Neural progenitor cell (in vitro differentiated cells): ENCODE results near the gene P2RY12. TPM values are rescaled to one million over a fixed set of nuclear protein-coding genes. Genes with fewer than 3 reads are reported as not detected.

Source experiments
- DNase-seq: peaks from one replicate; pipeline ENCODE4 v3.0.0-alpha.2; 2016; ENCODE audit warnings: low spot score
- H2AFZ ChIP-seq: fragments of 200-600 bp; sonication (generic); replicated peaks from 2 replicates; pipeline ENCODE4 v1.6.1; 2016; ENCODE audit warnings: antibody characterized with exemption
- H3F3A ChIP-seq: fragments of 200-600 bp; sonication (generic); 2 replicates; pipeline ENCODE4 v1.6.1; 2016; ENCODE audit warnings: antibody characterized with exemption, low read depth
- H3K27ac ChIP-seq: fragments of 200-600 bp; sonication (generic); 2 replicates; pipeline ENCODE4 v1.5.1; 2016; ENCODE audit warnings: mild to moderate bottlenecking
- H3K27me3 ChIP-seq: fragments of 200-600 bp; sonication (generic); 2 replicates; pipeline ENCODE4 v1.6.1; 2016; ENCODE audit warnings: mild to moderate bottlenecking, moderate library complexity
- H3K36me3 ChIP-seq: fragments of 200-600 bp; sonication (generic); 2 replicates; pipeline ENCODE4 v1.5.1; 2016
- H3K4me1 ChIP-seq: fragments of 200-600 bp; sonication (generic); 2 replicates; pipeline ENCODE4 v1.6.1; 2016; ENCODE audit warnings: mixed run types
- H3K4me2 ChIP-seq: fragments of 200-600 bp; sonication (generic); 2 replicates; pipeline ENCODE4 v1.6.1; 2016
- H3K4me3 ChIP-seq: fragments of 200-600 bp; sonication (generic); 2 replicates; pipeline ENCODE4 v1.5.1; 2016
- H3K79me2 ChIP-seq: fragments of 200-600 bp; sonication (generic); 2 replicates; pipeline ENCODE4 v1.6.1; 2016; ENCODE audit warnings: low read depth
- H3K9ac ChIP-seq: fragments of 200-600 bp; sonication (generic); 2 replicates; pipeline ENCODE4 v1.6.1; 2016
- H3K9me3 ChIP-seq: fragments of 200-600 bp; sonication (generic); 2 replicates; pipeline ENCODE4 v1.5.1; 2016; ENCODE audit warnings: low read depth
- H4K20me1 ChIP-seq: fragments of 200-600 bp; sonication (generic); 2 replicates; pipeline ENCODE4 v1.6.1; 2016; ENCODE audit warnings: low read depth
- H3K27ac Mint-ChIP-seq: 3 replicates; pipeline ENCODE4 v1.8.0; 2021; ENCODE audit warnings: mixed read lengths
- H3K27me3 Mint-ChIP-seq: 2 replicates; pipeline ENCODE4 v1.8.0; 2022; ENCODE audit warnings: low read depth, mild to moderate bottlenecking, inconsistent platforms, moderate library complexity, mixed read lengths; ENCODE audit not compliant: insufficient read depth
- H3K36me3 Mint-ChIP-seq: 3 replicates; pipeline ENCODE4 v1.8.0; 2021; ENCODE audit warnings: mixed read lengths
- H3K4me1 Mint-ChIP-seq: 3 replicates; pipeline ENCODE4 v1.8.0; 2021; ENCODE audit warnings: mixed read lengths
- H3K4me3 Mint-ChIP-seq: 3 replicates; pipeline ENCODE4 v1.8.0; 2021; ENCODE audit warnings: mild to moderate bottlenecking, moderate library complexity, mixed read lengths
- H3K9me3 Mint-ChIP-seq: 3 replicates; pipeline ENCODE4 v1.8.0; 2020; ENCODE audit warnings: mixed read lengths
- EZH2 ChIP-seq: fragments of 200-600 bp; sonication (generic); IDR thresholded peaks from 2 replicates; pipeline ENCODE4 v1.6.1; 2017; ENCODE audit warnings: antibody characterized with exemption, mild to moderate bottlenecking, moderate library complexity
- EZH2phosphoT487 ChIP-seq: fragments of 200-600 bp; sonication (generic); IDR thresholded peaks from 2 replicates; pipeline ENCODE4 v1.6.1; 2017; ENCODE audit warnings: antibody characterized with exemption
- total RNA-seq: library from RNA; depleted of rRNA; stranded (reverse); fragments of >200 nt; gene quantifications from 2 replicates; pipeline ENCODE4 v1.2.3, GENCODE V29; 2015; ENCODE audit warnings: low replicate concordance
- TF ChIP-seq, protein P1 (sequence below): fragments of 200-600 bp; sonication (generic); IDR thresholded peaks from 2 replicates; pipeline ENCODE4 v1.5.1; 2017; ENCODE audit warnings: antibody characterized with exemption, mild to moderate bottlenecking

The P2RY12 gene
- total RNA-seq, 1 donor from 2014 or later, result not detected

DNA sequence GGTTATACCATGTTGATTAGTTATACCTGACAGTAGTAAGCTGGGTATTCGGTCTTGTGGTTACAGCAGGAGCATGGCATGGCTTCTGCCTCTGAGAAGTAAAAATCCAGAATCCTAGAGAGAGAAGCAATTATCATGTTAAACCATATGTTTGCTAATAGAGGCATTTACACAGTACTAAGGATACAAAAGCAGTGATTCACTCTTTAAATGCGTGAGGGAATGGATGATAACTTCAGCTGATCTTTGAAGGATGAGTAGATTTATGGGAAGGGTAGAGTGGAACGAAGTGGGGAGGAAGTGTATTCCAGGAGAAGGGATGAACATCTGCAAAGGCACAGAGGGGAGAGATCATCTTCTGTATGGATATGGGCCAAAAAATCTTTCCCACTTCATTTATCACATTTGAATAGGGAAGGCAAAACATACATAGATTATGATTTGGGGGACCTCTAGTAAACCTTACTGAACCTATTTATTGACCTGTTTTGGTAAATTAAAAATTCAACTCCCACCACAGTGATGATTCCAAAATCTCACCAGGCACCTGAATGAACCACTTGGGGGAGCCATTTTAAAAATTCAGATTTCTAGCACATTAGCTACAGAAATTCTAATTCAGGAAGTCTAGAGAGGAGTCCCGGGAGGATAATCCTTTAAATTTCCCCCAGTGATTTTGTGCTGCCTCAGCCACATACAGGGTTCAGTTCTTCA, 41.2 kb upstream of the P2RY12 start:
- H3K79me2 ChIP-seq, result no peaks in the 10 kb centered on the region
- H3K27me3 Mint-ChIP-seq, result no peaks in the 10 kb centered on the region
- H3K27me3 ChIP-seq, result no peaks in the 10 kb centered on the region
- peaks cover 3% of the 10 kb centered on the region for H3K9me3 Mint-ChIP-seq
- no peak overlapping the region for H3K4me2 ChIP-seq
- H3K4me3 Mint-ChIP-seq, result no peak overlapping the region
- H2AFZ ChIP-seq, result no peak overlapping the region
- no peaks in the 10 kb centered on the region for H3K36me3 ChIP-seq
- peak overlapping the region; percentile 19 for H3K27ac Mint-ChIP-seq
- H3K4me1 ChIP-seq, result no peaks in the 10 kb centered on the region
- no peaks in the 10 kb centered on the region for H4K20me1 ChIP-seq
- H3F3A ChIP-seq, result no peaks in the 10 kb centered on the region
- no peak for TF ChIP-seq EZH2
- TF ChIP-seq, protein P1, sequence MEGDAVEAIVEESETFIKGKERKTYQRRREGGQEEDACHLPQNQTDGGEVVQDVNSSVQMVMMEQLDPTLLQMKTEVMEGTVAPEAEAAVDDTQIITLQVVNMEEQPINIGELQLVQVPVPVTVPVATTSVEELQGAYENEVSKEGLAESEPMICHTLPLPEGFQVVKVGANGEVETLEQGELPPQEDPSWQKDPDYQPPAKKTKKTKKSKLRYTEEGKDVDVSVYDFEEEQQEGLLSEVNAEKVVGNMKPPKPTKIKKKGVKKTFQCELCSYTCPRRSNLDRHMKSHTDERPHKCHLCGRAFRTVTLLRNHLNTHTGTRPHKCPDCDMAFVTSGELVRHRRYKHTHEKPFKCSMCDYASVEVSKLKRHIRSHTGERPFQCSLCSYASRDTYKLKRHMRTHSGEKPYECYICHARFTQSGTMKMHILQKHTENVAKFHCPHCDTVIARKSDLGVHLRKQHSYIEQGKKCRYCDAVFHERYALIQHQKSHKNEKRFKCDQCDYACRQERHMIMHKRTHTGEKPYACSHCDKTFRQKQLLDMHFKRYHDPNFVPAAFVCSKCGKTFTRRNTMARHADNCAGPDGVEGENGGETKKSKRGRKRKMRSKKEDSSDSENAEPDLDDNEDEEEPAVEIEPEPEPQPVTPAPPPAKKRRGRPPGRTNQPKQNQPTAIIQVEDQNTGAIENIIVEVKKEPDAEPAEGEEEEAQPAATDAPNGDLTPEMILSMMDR, result peak; percentile 53
- no peak for TF ChIP-seq EZH2phosphoT487
- no peak overlapping the region for H3K27ac ChIP-seq
- DNase-seq, result no peak
- no peak overlapping the region for H3K9ac ChIP-seq
- H3K9me3 ChIP-seq, result no peaks in the 10 kb centered on the region
- no peak overlapping the region for H3K4me3 ChIP-seq
- H3K4me1 Mint-ChIP-seq, result peaks cover 4% of the 10 kb centered on the region
- peaks cover 6% of the 10 kb centered on the region for H3K36me3 Mint-ChIP-seq

DNA sequence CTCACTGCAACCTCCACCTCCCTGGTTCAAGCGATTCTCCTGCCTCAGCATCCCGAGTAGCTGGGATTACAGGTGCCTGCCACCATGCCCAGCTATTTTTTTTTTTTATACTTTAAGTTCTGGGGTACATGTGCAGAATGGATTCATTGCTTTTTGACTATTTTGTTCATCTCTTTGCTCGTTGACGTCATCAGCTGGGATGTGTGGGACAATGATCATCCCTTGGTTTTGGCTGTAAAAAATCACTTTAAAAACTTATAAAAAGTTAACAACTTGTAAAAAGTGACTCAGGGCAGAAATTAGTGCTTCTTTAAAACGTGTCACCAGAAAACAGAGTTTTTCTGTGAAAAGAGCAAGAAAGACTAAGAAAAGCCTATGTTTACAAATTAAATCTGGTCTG, 38.5 kb upstream of the P2RY12 start:
- Histone ChIP-seq H4K20me1 (no peaks in the 10 kb centered on the region), H3K27ac (no peak overlapping the region), H3F3A (no peaks in the 10 kb centered on the region), H3K4me1 (no peaks in the 10 kb centered on the region), H3K36me3 (peaks cover 3% of the 10 kb centered on the region), H3K9me3 (no peaks in the 10 kb centered on the region), H2AFZ (no peak overlapping the region), H3K79me2 (no peaks in the 10 kb centered on the region), H3K27me3 (no peaks in the 10 kb centered on the region), H3K4me2 (no peak overlapping the region), H3K9ac (no peak overlapping the region), H3K4me3 (no peak overlapping the region)
- peaks cover 2% of the 10 kb centered on the region for H3K4me1 Mint-ChIP-seq
- no peaks in the 10 kb centered on the region for H3K27me3 Mint-ChIP-seq
- H3K36me3 Mint-ChIP-seq, result peaks cover 3% of the 10 kb centered on the region
- no peak overlapping the region for H3K4me3 Mint-ChIP-seq
- H3K9me3 Mint-ChIP-seq, result no peaks in the 10 kb centered on the region
- DNase-seq, result no peak
- TF ChIP-seq EZH2phosphoT487 (no peak), EZH2 (no peak)
- TF ChIP-seq, protein P1, result no peak
- no peak overlapping the region for H3K27ac Mint-ChIP-seq

GRCh38 chr3:151421938-151422337, 37.4 kb upstream of the P2RY12 start:
- no peak overlapping the region for H3K27ac ChIP-seq
- TF ChIP-seq, protein P1, result peak; percentile 21
- no peak for TF ChIP-seq EZH2phosphoT487
- no peak for TF ChIP-seq EZH2
- DNase-seq, result no peak

More at GRCh38 chr3:151421938-151422337, 37.4 kb upstream of the P2RY12 start:
- no peaks in the 10 kb centered on the region for H3F3A ChIP-seq
- H3K79me2 ChIP-seq, result no peaks in the 10 kb centered on the region
- H3K4me3 Mint-ChIP-seq, result no peak overlapping the region
- peaks cover 2% of the 10 kb centered on the region for H3K4me1 Mint-ChIP-seq
- peaks cover 3% of the 10 kb centered on the region for H3K36me3 ChIP-seq
- no peaks in the 10 kb centered on the region for H3K9me3 ChIP-seq
- H3K27ac Mint-ChIP-seq, result no peak overlapping the region
- no peaks in the 10 kb centered on the region for H3K27me3 ChIP-seq
- no peak overlapping the region for H3K4me3 ChIP-seq
- H3K36me3 Mint-ChIP-seq, result peaks cover 3% of the 10 kb centered on the region
- H3K27me3 Mint-ChIP-seq, result no peaks in the 10 kb centered on the region
- no peaks in the 10 kb centered on the region for H3K4me1 ChIP-seq
- H3K4me2 ChIP-seq, result no peak overlapping the region
- no peak overlapping the region for H3K9ac ChIP-seq
- no peak overlapping the region for H2AFZ ChIP-seq
- H4K20me1 ChIP-seq, result no peaks in the 10 kb centered on the region
- no peaks in the 10 kb centered on the region for H3K9me3 Mint-ChIP-seq
